Measurements from ENCODE around the gene TSC1.

- TF ChIP-seq POLR2A (IDR thresholded peaks at IDR 0.05) (no peak), POLR2AphosphoS5 (IDR thresholded peaks at IDR 0.05) (no peak)
- TF ChIP-seq, protein P1, sequence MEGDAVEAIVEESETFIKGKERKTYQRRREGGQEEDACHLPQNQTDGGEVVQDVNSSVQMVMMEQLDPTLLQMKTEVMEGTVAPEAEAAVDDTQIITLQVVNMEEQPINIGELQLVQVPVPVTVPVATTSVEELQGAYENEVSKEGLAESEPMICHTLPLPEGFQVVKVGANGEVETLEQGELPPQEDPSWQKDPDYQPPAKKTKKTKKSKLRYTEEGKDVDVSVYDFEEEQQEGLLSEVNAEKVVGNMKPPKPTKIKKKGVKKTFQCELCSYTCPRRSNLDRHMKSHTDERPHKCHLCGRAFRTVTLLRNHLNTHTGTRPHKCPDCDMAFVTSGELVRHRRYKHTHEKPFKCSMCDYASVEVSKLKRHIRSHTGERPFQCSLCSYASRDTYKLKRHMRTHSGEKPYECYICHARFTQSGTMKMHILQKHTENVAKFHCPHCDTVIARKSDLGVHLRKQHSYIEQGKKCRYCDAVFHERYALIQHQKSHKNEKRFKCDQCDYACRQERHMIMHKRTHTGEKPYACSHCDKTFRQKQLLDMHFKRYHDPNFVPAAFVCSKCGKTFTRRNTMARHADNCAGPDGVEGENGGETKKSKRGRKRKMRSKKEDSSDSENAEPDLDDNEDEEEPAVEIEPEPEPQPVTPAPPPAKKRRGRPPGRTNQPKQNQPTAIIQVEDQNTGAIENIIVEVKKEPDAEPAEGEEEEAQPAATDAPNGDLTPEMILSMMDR (IDR thresholded peaks at IDR 0.05): no peak
Measured at GRCh38 chr9:132986114-132986513, 41.7 kb upstream of the TSC1 start.

Data from prostate gland (tissue), 2 donors.